ENCODE results near the gene NCK2. TPM values are rescaled to one million over a fixed set of nuclear protein-coding genes. Genes with fewer than 3 reads are reported as not detected.

Gene NCK2
- total RNA-seq, 1 experiment from 2014 or later: 49.2 TPM

GRCh38 chr2:105800953-105801635 is 56.4 kb downstream of the NCK2 start:
- no peak for TF ChIP-seq CTCF (conservative IDR thresholded peaks at IDR 0.05)
- H3K27ac Mint-ChIP-seq: no peak overlapping the region
- Histone ChIP-seq H3K4ac (ENCODE audit: low read depth, low read length) (no peak overlapping the region), H3K14ac (ENCODE audit: insufficient read depth, low read length) (no peak overlapping the region), H2AK5ac (ENCODE audit: insufficient read length, low read length) (no peak overlapping the region), H3T11ph (ENCODE audit: low read length) (no peak overlapping the region), H4K20me1 (ENCODE audit: control insufficient read depth, insufficient read depth, insufficient read length) (no peaks in the 10 kb centered on the region), H4K91ac (ENCODE audit: insufficient read length, low read depth, low read length) (no peak overlapping the region), H2BK12ac (ENCODE audit: insufficient read length, low read depth, low read length) (no peak overlapping the region), H3K27ac (ENCODE audit: insufficient read length, low read depth, low read length) (no peak overlapping the region), H3K18ac (ENCODE audit: insufficient read length, low read depth, low read length) (no peak overlapping the region), H3K4me2 (ENCODE audit: insufficient read depth, insufficient read length, low read length) (no peak overlapping the region), H3K23me2 (ENCODE audit: insufficient read length, low read depth, low read length, poor library complexity, severe bottlenecking) (no peaks in the 10 kb centered on the region), H3K4me1 (ENCODE audit: insufficient read depth, low read length) (peaks cover 8% of the 10 kb centered on the region; the same call in 1 of the 2 replicates), H2AFZ (ENCODE audit: low read length) (no peak overlapping the region), H3K9me3 (ENCODE audit: control insufficient read depth, low read depth, low read length) (no peaks in the 10 kb centered on the region), H3K23ac (ENCODE audit: insufficient read length, low read depth, low read length) (no peak overlapping the region), H2BK5ac (ENCODE audit: insufficient read length, low read length) (no peak overlapping the region), H3K9ac (ENCODE audit: extremely low read depth, insufficient read length, low read length) (no peak overlapping the region), H2BK20ac (ENCODE audit: low read depth, low read length, poor library complexity, severe bottlenecking) (no peak overlapping the region), H2BK15ac (ENCODE audit: low read depth, low read length) (no peak overlapping the region), H3K27me3 (ENCODE audit: insufficient read depth, low read length) (no peaks in the 10 kb centered on the region), H2BK120ac (ENCODE audit: low read depth, low read length, poor library complexity, severe bottlenecking) (no peak overlapping the region), H4K5ac (ENCODE audit: insufficient read length, low read depth, low read length) (no peak overlapping the region), H3K79me1 (ENCODE audit: insufficient read depth, low read depth, low read length, poor library complexity, severe bottlenecking) (peaks cover 12% of the 10 kb centered on the region), H4K8ac (replicated peaks; ENCODE audit: insufficient read length, low read depth, low read length) (no peak overlapping the region), H3K56ac (ENCODE audit: insufficient read length, low read depth, low read length) (no peak overlapping the region), H3K79me2 (ENCODE audit: insufficient read depth, low read length) (peaks cover 29% of the 10 kb centered on the region)
- peaks cover 7 to 15% (median 8%) of the 10 kb centered on the region in 3 experiments; a peak in 5 of 7 replicates for H3K36me3 Mint-ChIP-seq (ENCODE audit: insufficient read depth in 1 of 3, low read depth in 3 of 3)
- no CpG with 5 or more reads among the region's 13 CpGs for WGBS (ENCODE audit: extremely low coverage, insufficient read length, low lambda C conversion rate)
- no peak for DNase-seq
- no peaks in the 10 kb centered on the region for H3K27me3 Mint-ChIP-seq (ENCODE audit: low read depth)
- no peaks in the 10 kb centered on the region; a peak in 1 of 5 replicates for H3K9me3 Mint-ChIP-seq
- no peak overlapping the region for H3K4me3 Mint-ChIP-seq
- H3K4me1 Mint-ChIP-seq: peaks cover 35 to 58% of the 10 kb centered on the region in 2 experiments
